ENCODE results near the gene PDE6H.

Gene PDE6H

GRCh38 chr12:14976658-14977057, 3.8 kb downstream of the PDE6H start:
- DNase-seq, result no peak

- DNase-seq, result no peak
Measured at GRCh38 chr12:14979468-14979867, 6.6 kb downstream of the PDE6H start.

- DNase-seq, result peak; percentile 74
Measured at GRCh38 chr12:14981049-14981448, 8.2 kb downstream of the PDE6H start.

GRCh38 chr12:14982562-14982961, 9.7 kb downstream of the PDE6H start:
- no peak for DNase-seq

- DNase-seq, result no peak
Measured at GRCh38 chr12:14982991-14983390, 10.1 kb downstream of the PDE6H start.

GRCh38 chr12:14984036-14984435, 11.2 kb downstream of the PDE6H start:
- DNase-seq, result no peak

- DNase-seq, result no peak
Measured at GRCh38 chr12:14984766-14985285, 12.0 kb downstream of the PDE6H start.

- no peak for DNase-seq
Measured at GRCh38 chr12:14986449-14986848, 13.6 kb downstream of the PDE6H start.

- no peak for DNase-seq
Measured at GRCh38 chr12:14988035-14988434, 15.2 kb downstream of the PDE6H start.

GRCh38 chr12:14989790-14990189, 16.9 kb downstream of the PDE6H start:
- no peak for DNase-seq

GRCh38 chr12:14991069-14991468, 18.2 kb downstream of the PDE6H start:
- no peak for DNase-seq

- DNase-seq, result no peak
Measured at GRCh38 chr12:14992673-14993072, 19.8 kb downstream of the PDE6H start.

- no peak for DNase-seq
Measured at GRCh38 chr12:14993117-14993516, 20.3 kb downstream of the PDE6H start.

- DNase-seq, result peak; percentile 21
Measured at GRCh38 chr12:14993537-14994266, 20.9 kb downstream of the PDE6H start.

- no peak for DNase-seq
Measured at GRCh38 chr12:14994610-14995009, 21.8 kb downstream of the PDE6H start.

- no peak for DNase-seq
Measured at GRCh38 chr12:14995583-14996425, 23.0 kb downstream of the PDE6H start.

GRCh38 chr12:14997998-14998397, 25.2 kb downstream of the PDE6H start:
- no peak for DNase-seq

- no peak for DNase-seq
Measured at GRCh38 chr12:14999021-14999694, 26.3 kb downstream of the PDE6H start.

GRCh38 chr12:14999695-15000365, 27.0 kb downstream of the PDE6H start:
- no peak for DNase-seq

GRCh38 chr12:15000575-15000974, 27.7 kb downstream of the PDE6H start:
- no peak for DNase-seq

- no peak for DNase-seq
Measured at GRCh38 chr12:15001733-15002382, 29.0 kb downstream of the PDE6H start.

GRCh38 chr12:15004421-15004820, 31.6 kb downstream of the PDE6H start:
- no peak for DNase-seq

All from CD4-positive, alpha-beta T cell treated with Interleukin-15 for 1 hour (primary cell).